ENCODE measurements around the gene LCE2D.
"Not testable (repeated sequence)": the region's sequence is repeated elsewhere in the genome, so short reads cannot be mapped to it uniquely, and the experiment has no call there.

Gene LCE2D

GRCh38 chr1:152663098-152663497 lies at the start of gene LCE2D:
LCE2D (plus strand) TSS chr1:152663380; CDS start chr1:152664106, 726 bp downstream.
- DNase-seq = no peak

- DNase-seq = no peak
These were observed 49.7 kb upstream of the LCE2D start, which contains the start of gene LCE3B for GRCh38 chr1:152613511-152613910. LCE3B (plus strand) TSS chr1:152613811; CDS start chr1:152613811, 0 bp downstream.

DNA sequence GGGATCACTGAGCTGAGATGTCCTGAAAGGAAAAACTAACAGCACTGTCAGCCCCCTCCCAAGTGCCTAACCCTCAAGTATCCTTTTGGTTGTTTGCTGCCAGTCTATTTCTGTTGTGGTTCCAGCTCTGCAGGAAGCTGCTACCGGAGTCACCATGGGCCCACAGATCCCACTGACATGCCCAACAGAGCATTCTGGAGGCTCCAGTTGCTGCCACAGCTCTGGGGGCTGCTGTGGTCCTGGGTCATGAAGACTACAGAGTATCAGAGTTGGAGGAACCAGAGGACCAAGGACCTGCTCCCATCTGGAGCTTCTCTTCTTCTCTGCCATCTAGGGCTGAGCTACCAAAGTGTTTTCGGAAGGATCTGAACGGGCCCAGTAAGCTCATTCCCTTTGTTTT lies 41.2 kb upstream of the LCE2D start:
- DNase-seq = no peak

GRCh38 chr1:152622803-152623202 lies 40.4 kb upstream of the LCE2D start, which contains the start of gene LCE3A:
LCE3A (minus strand) TSS chr1:152623103; CDS start chr1:152623103, 0 bp downstream.
- no peak for DNase-seq

DNA sequence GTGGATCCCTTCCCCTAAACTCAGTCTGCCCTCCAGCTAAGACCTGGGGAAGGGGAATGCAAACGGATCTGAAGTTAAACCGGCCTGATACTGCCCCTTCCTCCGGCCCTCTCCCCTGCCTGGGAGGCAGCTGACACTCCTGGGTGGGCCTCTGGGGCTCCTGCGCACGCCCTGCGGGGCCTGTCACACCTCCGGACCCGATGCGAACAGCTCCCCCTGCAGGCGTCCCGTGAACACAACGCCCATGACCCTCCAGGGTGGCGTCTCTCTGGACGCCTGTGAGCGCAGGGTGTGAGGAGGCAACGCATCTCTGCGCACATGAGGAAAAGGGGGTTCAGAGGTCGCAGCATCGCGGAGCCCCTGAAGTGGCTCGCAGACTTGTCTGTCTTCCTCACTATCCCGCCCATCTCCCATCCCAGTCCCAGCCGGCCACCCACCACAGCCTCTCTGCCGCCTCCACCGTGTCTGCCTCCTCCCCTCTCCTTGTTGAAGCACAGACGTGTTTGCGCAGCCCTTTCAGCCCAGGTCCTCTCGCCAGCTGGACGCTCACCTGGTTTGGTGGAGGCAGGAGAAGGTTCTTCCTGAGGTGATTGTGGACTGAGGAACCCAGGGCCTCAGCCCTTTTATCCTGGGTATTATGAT lies 39.9 kb upstream of the LCE2D start:
- DNase-seq = no peak

GRCh38 chr1:152626744-152627143 lies 36.4 kb upstream of the LCE2D start:
- DNase-seq = no peak

- no peak for DNase-seq
These were observed 32.6 kb upstream of the LCE2D start for GRCh38 chr1:152630596-152630995.

GRCh38 chr1:152640351-152640750 lies 22.8 kb upstream of the LCE2D start:
- DNase-seq = no peak

GRCh38 chr1:152643945-152644344 lies 19.2 kb upstream of the LCE2D start:
- DNase-seq = no peak

DNA sequence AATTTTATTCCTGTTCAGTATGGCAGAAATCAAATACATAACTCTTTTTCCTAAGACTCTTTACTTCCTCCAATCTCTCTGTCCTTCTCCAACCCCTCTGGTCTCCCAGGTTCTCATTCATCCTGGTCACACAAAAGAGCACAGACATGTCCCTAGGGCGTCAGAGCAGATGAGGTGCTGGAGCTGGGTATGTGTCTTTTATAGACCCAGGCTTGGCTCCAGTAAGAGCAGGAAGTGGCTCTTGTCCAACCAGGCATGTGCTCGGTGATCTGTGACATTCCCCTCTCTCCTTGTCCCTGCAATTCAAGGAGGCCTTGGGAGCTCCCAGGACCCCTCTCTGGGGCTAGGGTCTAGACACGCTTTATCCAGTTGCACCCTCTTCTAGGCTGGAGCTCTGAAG lies 18.0 kb upstream of the LCE2D start:
- no peak for DNase-seq

GRCh38 chr1:152646656-152647055 lies 16.5 kb upstream of the LCE2D start:
- DNase-seq = no peak

DNA sequence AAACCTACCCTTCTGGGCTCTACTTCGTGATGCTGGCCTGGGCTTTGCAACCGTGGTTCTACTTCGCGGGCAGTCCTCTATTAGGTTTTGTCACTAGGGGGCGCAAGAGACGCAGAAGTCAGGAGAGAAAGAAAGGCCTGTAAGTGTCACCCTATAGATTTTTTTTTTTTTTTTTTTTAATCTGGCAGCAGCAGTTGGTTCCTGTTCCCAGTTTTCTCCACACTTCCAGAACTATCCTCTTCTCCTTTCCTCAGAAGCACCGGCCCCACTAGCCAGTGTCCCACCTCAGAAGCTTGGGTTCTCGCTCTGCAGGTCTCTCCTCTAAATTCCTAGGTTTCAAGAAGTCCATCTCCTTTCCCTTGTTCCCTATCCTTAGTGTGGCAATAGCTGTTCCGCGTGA lies 9.1 kb upstream of the LCE2D start:
- peak; percentile 41 for DNase-seq

- DNase-seq = no peak
These were observed 6.7 kb upstream of the LCE2D start for GRCh38 chr1:152656459-152656858.

DNA sequence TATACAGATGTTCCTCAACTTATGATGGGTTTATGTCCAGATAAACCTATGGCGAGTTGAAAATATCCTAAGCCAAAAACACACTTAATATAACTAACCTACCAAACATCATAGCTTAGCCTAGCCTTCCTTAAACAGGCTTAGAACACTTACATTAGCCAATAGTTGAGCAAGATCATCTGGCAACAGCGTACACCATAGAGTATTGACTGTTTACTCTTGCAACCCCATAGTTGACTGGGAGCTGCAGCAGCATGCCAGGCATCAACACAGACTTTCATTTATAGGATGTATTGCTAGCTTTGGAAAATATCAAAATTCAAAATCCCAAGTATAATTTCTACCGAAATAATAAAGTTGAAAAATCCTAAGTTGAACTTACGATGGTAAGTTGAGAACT lies 5.5 kb upstream of the LCE2D start:
- no peak for DNase-seq

DNA sequence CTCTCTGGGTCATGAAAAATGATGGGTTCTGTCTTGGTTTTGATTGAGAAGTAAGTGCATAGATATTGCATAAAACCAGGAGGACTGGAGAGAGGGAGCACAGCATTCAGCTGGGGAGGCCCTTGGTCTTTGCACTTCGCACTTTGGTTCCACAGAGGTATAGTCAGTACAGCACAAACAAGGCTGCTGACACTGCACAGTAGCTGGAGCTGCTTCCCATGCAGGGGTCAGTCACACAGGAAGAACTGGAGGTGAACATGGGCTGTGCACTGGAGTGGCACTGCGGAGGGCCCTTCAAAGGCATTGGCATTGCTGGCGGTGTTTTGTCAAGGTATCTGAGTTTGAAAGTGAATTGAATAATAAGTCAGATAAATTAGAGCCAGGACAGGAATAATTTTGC lies 4.5 kb upstream of the LCE2D start:
- no peak for DNase-seq

DNA sequence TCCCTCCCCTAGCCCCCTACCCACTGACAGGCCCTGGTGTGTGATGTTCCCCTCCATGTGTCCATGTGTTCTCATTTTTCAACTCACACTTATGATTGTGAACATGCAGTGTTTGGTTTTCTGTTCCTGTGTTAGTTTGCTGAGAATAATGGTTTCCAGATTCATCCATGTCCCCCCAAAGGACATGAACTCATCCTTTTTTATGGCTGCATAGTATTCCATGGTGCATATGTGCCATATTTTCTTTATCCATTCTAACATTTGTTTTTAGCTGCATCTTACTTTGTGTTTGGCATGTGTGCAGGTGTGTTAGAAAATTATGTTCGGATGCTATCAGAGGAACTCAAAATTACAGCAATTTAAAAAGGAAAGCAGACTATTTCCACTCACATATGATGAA lies 3.0 kb downstream of the LCE2D start:
- not testable (repeated sequence) for DNase-seq

GRCh38 chr1:152667648-152668047 lies 4.5 kb downstream of the LCE2D start:
- no peak for DNase-seq

GRCh38 chr1:152673016-152673415 lies 9.8 kb downstream of the LCE2D start:
- DNase-seq = no peak

- DNase-seq = not testable (repeated sequence)
These were observed 11.8 kb downstream of the LCE2D start, which contains the start of gene LCE2C for GRCh38 chr1:152674983-152675382. LCE2C (plus strand) TSS chr1:152675279; CDS start chr1:152676016, 737 bp downstream.

- no peak for DNase-seq
These were observed 16.3 kb downstream of the LCE2D start for GRCh38 chr1:152679459-152679858.

DNA sequence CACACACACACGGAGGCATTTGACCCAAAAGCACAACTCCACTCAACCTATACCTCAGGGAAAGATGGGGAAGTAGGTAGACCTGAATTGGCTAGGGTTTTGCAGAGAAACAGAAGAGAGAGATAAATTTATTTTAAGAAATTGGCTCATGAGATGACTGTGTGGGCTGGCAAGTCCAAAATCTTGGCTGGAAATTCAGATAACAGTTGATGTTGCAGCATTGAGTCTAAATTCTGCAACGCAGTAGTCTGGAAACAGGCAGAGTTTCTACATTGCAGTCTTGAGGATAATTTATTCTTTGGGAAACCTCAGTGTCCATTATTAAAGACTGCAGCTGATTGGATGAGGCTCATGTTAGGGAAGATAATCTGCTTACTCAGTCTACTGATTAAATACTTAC lies 18.4 kb downstream of the LCE2D start:
- DNase-seq = no peak

- DNase-seq = no peak
These were observed 20.7 kb downstream of the LCE2D start for GRCh38 chr1:152683846-152684245.

DNA sequence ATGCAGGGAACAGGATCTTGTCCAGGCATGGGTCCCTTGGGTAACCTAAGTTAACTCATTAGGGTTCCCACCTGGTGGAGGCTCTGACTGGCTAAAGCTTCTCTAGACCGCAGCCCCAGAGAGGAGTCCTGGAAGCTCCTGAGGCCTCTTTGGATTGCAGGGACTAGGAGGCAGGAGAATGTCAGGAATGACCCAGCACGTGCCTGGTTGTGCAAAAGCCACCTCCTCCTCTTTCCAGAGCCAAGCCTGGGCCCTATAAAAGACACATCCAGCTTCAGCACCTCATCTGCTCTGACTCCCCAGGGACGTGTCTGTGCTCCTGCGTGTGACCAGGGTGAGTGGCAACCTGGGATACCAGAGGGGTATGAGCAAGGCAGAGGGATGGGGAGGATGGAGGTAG lies 22.6 kb downstream of the LCE2D start, which contains the start of gene LCE2B:
TSS of gene LCE2B (plus strand) at position 301 of the 400 bp plus-strand sequence. CDS start 721 bp downstream, outside the sequence.
- DNase-seq = not testable (repeated sequence)

DNA sequence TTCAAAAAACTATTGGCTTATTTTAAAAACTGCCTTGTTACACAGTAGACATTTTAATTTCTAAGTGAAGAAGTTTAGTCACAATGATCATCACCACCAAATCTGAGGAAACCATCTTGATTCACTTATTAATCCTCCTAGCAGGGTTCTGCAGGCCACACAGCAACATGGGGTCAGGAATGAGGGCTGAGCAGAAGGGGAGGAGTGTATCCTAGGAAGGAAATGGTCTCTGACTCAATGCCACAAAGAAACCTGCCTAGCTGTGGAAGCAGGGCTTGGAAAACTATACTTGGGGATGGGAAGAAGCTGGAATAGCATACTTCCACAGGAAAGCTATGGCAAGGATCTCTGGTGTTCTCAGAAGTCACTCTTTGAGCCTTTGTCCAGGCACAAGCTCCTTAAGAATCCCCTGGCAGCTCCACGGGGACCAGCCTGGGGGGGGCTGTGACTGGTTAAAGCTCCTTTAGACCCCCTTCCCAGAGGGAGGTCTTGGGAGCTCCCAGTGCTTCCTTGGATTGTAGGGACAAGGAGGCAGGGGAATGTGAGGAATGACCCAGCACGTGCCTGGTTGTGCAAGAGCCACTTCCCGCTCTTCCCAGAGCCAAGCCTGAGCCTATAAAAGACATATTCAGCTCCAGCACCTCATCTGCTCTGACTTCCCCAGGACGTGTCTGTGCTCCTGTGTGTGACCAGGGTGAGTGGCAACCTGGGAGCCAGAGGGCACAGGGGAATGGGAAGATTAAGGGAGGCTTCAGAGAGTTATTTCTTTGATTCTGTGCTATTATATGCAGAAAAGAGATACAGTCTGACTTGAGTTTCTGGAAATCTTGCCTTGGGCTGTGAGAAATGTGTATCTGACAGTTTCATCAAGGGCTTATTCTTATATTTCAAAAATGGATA lies 34.8 kb downstream of the LCE2D start, which contains the start of gene LCE2A:
TSS of gene LCE2A (plus strand) at position 645 of the 900 bp plus-strand sequence. CDS start 557 bp downstream, outside the sequence.
- DNase-seq = peak; percentile 8
